ENCODE measurements around the gene ANXA7.

The ANXA7 gene

DNA sequence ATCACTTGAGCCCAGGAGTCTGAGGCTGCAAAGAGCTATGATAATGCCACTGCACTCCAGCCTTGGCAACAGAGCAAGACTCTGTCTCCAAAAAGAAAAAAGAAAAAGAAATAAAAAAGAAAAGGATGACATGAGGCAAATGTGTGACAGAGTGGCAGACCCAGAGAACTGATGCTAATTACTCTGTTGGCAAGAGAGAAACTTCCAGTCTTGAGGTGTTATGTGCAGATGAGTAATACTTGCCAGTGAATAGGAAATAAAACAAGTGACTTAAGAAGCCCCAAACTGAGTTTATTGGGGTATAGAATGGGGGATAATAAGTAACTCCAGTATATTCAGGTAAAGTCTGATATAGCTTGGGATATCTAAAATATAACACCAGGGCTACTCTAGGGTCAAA is 9.5 kb upstream of the ANXA7 start:
- DNase-seq (ENCODE audit: extremely low read depth, low read depth): no peak
- no peak for TF ChIP-seq CTCF (IDR thresholded peaks at IDR 0.05; ENCODE audit: low read depth, low read length)

- TF ChIP-seq CTCF (IDR thresholded peaks at IDR 0.05; ENCODE audit: low read depth, low read length): no peak
- DNase-seq (ENCODE audit: extremely low read depth, low read depth): no peak
Observed at GRCh38 chr10:73416571-73416970, 2.7 kb upstream of the ANXA7 start.

GRCh38 chr10:73414230-73414945 is 530 bp upstream of the ANXA7 start:
- TF ChIP-seq CTCF (IDR thresholded peaks at IDR 0.05; ENCODE audit: low read depth, low read length): no peak
- no peak for DNase-seq (ENCODE audit: extremely low read depth, low read depth)

DNA sequence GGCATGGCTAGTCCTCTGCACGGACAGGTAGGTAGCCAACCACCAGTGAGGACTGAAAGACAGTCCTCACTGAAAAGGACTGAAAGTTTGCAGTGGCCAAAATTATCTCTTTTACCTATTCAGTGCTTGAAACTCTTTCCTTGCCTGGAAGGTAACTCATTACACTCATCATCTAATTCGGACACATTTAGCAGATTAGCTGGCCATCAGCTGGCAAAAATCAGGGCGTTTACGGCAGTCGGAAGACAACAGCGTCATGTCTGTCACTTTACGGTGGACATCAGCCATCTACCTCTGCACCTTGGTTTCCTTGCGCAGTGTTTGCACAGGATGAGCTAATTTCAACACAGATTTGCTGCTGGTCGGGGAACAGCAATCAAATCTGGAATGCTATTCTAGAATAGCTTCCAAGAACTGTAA is 740 bp downstream of the ANXA7 start:
- TF ChIP-seq CTCF (IDR thresholded peaks at IDR 0.05; ENCODE audit: low read depth, low read length): no peak
- no peak for DNase-seq (ENCODE audit: extremely low read depth, low read depth)

- TF ChIP-seq CTCF (IDR thresholded peaks at IDR 0.05; ENCODE audit: low read depth, low read length): no peak
- no peak for DNase-seq (ENCODE audit: extremely low read depth, low read depth)
Observed at GRCh38 chr10:73410897-73411296, 3.0 kb downstream of the ANXA7 start.

GRCh38 chr10:73408978-73409521 is 4.8 kb downstream of the ANXA7 start:
- no peak for TF ChIP-seq CTCF (IDR thresholded peaks at IDR 0.05; ENCODE audit: low read depth, low read length)
- no peak for DNase-seq (ENCODE audit: extremely low read depth, low read depth)

- no peak for TF ChIP-seq CTCF (IDR thresholded peaks at IDR 0.05; ENCODE audit: low read depth, low read length)
- DNase-seq (ENCODE audit: extremely low read depth, low read depth): no peak
Observed at GRCh38 chr10:73408061-73408460, 5.8 kb downstream of the ANXA7 start.

All from AG09319 (cell line).